NCI-H774 (cell line): ENCODE measurements around the gene CEP97.

Experiments used
- DNase-seq: peaks from one replicate; lab custom pipeline; 2025; lab: John Stamatoyannopoulos, UW

CEP97 gene

DNA sequence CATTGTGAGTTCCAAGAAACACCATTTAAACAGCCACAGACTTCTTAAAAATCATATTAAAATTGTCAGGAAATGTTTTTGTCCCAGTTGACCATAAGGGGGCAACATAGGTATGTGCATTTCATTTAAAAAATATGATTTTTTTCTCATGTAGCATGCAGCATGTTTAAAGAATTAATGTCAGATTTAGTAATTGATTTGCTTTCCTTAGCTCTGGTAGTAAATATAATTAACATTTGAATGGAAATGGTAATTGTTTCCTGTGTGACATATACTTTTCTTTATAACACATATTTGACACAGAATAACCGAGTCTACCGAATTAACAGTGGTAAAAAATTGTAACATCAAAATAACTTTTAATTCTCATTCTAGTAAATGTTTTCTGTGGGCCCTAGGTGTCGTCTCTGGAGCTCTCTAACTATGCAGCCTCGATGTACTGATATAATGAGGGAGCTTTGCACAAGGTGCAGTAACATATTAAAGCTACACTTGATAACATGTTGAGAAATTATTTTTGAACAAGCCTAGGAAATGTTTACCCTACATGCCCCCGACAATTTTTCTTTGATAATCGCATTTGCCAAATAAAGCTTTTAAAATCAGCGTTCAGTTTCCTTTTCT, 89.5 kb downstream of the CEP97 start:
- DNase-seq, result peak; percentile 7

DNA sequence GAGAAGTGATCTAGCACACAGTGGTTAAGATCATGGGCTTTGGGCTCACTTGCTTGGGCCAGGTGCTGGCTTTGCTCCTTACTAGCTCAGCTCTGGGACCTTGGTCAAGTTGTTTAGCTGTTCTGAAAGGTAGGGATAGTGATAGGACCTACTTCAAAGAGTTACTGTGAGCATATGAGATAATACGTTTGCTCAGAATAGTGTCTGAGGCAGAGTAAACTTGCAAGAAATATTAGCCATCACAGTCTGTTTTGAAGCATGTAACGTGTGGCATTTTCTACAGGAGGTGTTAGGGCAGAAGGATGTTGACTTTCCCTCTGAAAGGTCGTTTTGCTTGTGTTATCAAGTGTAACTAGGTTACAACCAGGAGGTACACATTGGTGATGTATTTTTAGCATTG, 90.4 kb downstream of the CEP97 start:
- peak; percentile 18 for DNase-seq

DNA sequence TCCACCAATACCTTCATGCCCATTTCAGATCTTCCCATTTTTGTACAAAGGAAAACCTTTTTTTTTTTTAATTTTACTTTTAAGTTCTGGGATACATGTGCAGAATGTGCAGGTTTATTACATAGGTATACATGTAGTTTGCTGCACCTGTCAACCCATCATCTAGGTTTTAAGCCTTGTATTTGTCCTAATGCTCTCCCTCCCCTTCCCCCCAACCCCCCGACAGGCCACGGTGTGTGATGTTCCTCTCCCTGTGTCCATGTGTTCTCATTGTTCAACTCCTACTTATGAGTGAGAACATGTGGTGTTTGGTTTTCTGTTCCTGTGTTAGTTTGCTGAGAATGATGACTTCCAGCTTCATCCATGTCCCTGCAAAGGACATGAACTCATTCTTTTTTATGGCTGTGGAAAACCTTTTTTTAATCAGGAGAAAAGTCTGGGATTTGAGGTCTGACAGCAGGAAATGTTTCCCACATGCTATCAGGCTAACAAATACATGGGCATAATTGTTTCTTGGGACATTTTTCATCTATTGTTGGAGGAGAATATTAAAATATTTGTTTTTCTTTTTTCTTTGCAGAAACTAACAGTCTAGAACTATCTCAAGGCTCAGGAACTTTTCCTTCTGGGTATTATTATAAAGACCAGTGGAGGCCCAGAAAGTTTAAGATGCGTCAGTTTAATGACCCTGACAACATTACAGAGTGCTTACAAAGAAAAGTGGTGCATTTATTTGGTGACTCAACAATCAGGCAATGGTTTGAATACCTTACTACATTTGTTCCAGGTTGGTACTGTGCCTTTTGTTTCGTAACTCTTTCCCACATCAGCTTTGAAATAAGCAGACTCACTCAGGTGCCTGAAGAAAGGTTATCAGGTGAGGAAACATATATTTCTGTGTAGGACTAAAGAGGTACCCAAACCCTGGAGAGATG, 92.1 kb downstream of the CEP97 start:
- no peak for DNase-seq

DNA sequence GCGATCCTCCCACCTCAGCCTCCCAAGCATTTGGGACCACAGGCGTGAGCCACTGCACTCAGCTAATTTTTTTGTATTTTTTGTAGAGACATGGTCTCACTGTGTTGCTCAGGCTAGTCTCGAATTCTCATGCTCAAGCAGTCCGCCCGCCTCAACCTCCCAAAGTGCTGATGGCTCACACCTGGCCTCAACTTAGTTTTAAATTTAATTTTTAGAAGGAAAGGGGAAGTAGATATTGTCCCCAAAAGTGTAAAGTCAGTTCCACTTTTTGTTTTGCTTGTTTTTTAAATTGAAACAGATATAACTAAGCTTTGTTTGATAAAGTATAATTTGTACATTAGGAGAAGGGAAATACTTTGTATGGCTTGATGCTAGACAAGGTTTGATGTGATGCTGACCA, 93.6 kb downstream of the CEP97 start:
- DNase-seq, result no peak

DNA sequence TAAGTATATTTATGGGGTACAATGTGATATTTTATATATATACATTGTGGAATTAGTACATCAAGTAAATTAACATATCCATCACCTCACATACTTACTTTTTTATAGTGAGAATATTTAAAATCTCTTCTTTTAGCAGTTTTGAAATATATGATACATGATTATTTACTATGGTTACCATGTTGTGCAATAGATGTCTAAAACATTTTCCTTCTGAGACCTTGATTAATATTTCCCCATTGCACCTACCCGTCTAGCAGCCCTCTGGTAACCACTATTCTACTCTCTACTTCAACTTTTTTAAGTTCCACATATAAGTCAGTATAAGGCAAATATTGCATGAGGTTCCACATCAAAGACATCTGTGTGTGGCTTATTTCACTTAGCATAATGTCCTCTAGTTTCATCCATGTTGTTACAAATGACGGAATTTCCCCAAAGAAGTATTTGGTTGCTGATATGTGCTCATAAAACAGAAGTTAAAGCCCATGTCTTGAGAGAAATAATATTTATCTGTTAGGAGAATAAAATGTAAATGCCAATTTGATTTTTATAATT, 95.3 kb downstream of the CEP97 start:
- no peak for DNase-seq
